Peyer's patch (tissue), 4 donors: ENCODE results near the gene TMEM170A. TPM values are rescaled to one million over a fixed set of nuclear protein-coding genes. Genes with fewer than 3 reads are reported as not detected.
"Not testable (repeated sequence)": the region's sequence is repeated elsewhere in the genome, so short reads cannot be mapped to it uniquely, and the experiment has no call there.

Experiments used
- DNase-seq, 3 donors: peaks; one replicate each; pipeline ENCODE4 v3.0.0-alpha.2; 2017 to 2019
- H3K27ac ChIP-seq, 4 donors: fragments of 200-600 bp; sonication (generic); one replicate each; pipeline ENCODE4 v1.5.1; 2016 to 2019
- H3K27me3 ChIP-seq, 2 donors: fragments of 200-600 bp; sonication (generic); one replicate each; pipeline ENCODE4 v1.5.1; 2019
- H3K36me3 ChIP-seq, 3 donors: fragments of 200-600 bp; sonication (generic); one replicate each; pipeline ENCODE4 v1.5.1; 2016 to 2019
- H3K4me1 ChIP-seq, 4 donors: fragments of 200-600 bp; sonication (generic); one replicate each; pipeline ENCODE4 v1.5.1; 2016 to 2019
- H3K4me3 ChIP-seq, 4 donors: fragments of 200-600 bp; sonication (generic); 1 replicate in 3 of 4; 2 replicates in 1 of 4; pipeline ENCODE4 v1.5.1; 2016 to 2019; ENCODE audit warnings: mild to moderate bottlenecking in 1 of 4
- H3K9me3 ChIP-seq, 4 donors: fragments of 200-600 bp; sonication (generic); one replicate each; pipeline ENCODE4 v1.5.1; 2016 to 2019; ENCODE audit warnings: mild to moderate bottlenecking in 1 of 4
- POLR2A ChIP-seq, 2 donors: fragments of 450-650 bp; IDR thresholded peaks; one replicate each; pipeline ENCODE4 v1.5.1; 2017; ENCODE audit warnings: antibody characterized with exemption in 2 of 2, mild to moderate bottlenecking in 2 of 2, moderate library complexity in 2 of 2
- total RNA-seq, 4 donors: library from RNA; depleted of rRNA; stranded (reverse); fragments of >200 nt; gene quantifications; one replicate each; pipeline ENCODE4 v1.1.0, GENCODE V29; 2016
- TF ChIP-seq, protein P1 (sequence below), 6 experiments: fragments of 450-650 bp in 4 of 6; fragments of 200-600 bp in 2 of 6; sonication (generic) in 1 of 6; IDR thresholded peaks; one replicate each; pipeline ENCODE4 v1.5.1; 2017 to 2019; ENCODE audit warnings: antibody characterized with exemption in 6 of 6, mild to moderate bottlenecking in 3 of 6, moderate library complexity in 1 of 6

TMEM170A gene
- total RNA-seq, 4 donors from 2014 or later: 37.1 to 95.1 (median 62.8) TPM

- H3K4me3 ChIP-seq: no peak overlapping the region
- no peaks in the 10 kb centered on the region for H3K36me3 ChIP-seq
- no peak for TF ChIP-seq POLR2A (IDR thresholded peaks at IDR 0.05)
- TF ChIP-seq, protein P1, sequence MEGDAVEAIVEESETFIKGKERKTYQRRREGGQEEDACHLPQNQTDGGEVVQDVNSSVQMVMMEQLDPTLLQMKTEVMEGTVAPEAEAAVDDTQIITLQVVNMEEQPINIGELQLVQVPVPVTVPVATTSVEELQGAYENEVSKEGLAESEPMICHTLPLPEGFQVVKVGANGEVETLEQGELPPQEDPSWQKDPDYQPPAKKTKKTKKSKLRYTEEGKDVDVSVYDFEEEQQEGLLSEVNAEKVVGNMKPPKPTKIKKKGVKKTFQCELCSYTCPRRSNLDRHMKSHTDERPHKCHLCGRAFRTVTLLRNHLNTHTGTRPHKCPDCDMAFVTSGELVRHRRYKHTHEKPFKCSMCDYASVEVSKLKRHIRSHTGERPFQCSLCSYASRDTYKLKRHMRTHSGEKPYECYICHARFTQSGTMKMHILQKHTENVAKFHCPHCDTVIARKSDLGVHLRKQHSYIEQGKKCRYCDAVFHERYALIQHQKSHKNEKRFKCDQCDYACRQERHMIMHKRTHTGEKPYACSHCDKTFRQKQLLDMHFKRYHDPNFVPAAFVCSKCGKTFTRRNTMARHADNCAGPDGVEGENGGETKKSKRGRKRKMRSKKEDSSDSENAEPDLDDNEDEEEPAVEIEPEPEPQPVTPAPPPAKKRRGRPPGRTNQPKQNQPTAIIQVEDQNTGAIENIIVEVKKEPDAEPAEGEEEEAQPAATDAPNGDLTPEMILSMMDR (IDR thresholded peaks at IDR 0.05): no peak
- peak in 1 of 3 donors; percentile 42 for DNase-seq
- peaks cover 0 to 74% (median 4%) of the 10 kb centered on the region in 4 donors for H3K4me1 ChIP-seq
- H3K27ac ChIP-seq: peak overlapping the region in 2 of 4 donors; percentile 26 to 53
- no peaks in the 10 kb centered on the region for H3K27me3 ChIP-seq
- no peaks in the 10 kb centered on the region for H3K9me3 ChIP-seq
Observed at GRCh38 chr16:75458439-75458838, 6.0 kb downstream of the TMEM170A start.

DNA sequence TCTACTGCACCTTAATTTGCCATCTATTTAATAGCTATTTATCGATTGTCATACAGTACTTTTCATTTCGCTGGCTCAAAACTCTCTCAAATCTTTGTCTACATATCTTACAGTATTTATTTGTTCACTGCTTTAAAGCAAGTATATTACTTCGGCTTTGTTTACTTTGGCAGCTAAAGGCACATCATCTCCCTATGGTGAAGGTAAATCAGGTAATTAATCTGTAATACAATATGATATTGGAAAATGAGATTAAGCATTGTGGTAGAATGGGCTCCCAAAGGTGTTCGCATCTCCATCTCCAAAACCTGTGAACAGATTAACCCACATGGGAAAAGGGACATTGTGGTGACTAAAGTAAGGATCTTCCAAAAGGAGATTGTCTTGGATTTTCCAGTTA lies 6.5 kb downstream of the TMEM170A start:
- Histone ChIP-seq H3K27me3 (no peaks in the 10 kb centered on the region), H3K36me3 (no peaks in the 10 kb centered on the region), H3K4me3 (no peak overlapping the region), H3K9me3 (no peaks in the 10 kb centered on the region), H3K4me1 (peaks cover 0 to 77% (median 4%) of the 10 kb centered on the region in 4 donors), H3K27ac (peak overlapping the region in 2 of 4 donors; percentile 26 to 53)
- no peak for TF ChIP-seq POLR2A (IDR thresholded peaks at IDR 0.05)
- TF ChIP-seq, protein P1 (IDR thresholded peaks at IDR 0.05): no peak
- DNase-seq: no peak

DNA sequence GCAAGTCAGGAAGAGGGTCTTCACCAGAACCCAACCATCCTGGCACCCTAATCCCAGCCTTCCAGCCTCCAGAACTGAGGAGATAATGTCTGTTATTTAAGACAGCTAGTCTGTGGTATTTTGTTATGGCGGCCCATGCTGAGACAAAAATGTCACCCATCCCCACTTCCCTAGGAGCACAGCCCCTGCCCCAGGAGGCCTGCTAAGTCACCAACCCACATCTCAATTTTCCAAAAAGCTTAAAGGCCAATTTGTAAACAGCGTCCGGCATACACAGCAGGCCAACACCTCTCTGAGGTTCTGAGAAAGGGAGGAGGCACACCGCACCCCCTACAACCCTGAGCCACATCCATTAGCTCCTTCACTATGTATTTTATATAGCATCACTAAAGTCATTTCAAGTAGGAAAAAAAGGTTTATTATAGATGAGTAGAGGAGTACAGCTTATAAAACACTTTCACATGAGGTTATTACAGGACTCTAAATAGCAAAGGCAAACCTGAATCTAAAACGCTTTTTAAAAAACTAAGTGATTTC lies 6.9 kb downstream of the TMEM170A start:
- no peaks in the 10 kb centered on the region for H3K36me3 ChIP-seq
- peaks cover 0 to 77% (median 4%) of the 10 kb centered on the region in 4 donors for H3K4me1 ChIP-seq
- peak overlapping the region in 2 of 4 donors; percentile 26 to 53 for H3K27ac ChIP-seq
- DNase-seq: peak in 1 of 3 donors; percentile 27
- H3K4me3 ChIP-seq: no peak overlapping the region
- H3K27me3 ChIP-seq: no peaks in the 10 kb centered on the region
- no peaks in the 10 kb centered on the region for H3K9me3 ChIP-seq
- TF ChIP-seq POLR2A (IDR thresholded peaks at IDR 0.05): no peak

GRCh38 chr16:75456971-75457370 lies 7.5 kb downstream of the TMEM170A start:
- no peaks in the 10 kb centered on the region for H3K9me3 ChIP-seq
- H3K27me3 ChIP-seq: no peaks in the 10 kb centered on the region
- H3K36me3 ChIP-seq: no peaks in the 10 kb centered on the region
- H3K4me1 ChIP-seq: peaks cover 0 to 76% (median 4%) of the 10 kb centered on the region in 4 donors
- H3K4me3 ChIP-seq: no peak overlapping the region
- peak overlapping the region in 2 of 4 donors; percentile 5 to 53 for H3K27ac ChIP-seq
- TF ChIP-seq POLR2A (IDR thresholded peaks at IDR 0.05): no peak
- TF ChIP-seq, protein P1 (IDR thresholded peaks at IDR 0.05): no peak
- DNase-seq: no peak

- not testable (repeated sequence) for DNase-seq, H3K4me3 ChIP-seq, H3K27me3 ChIP-seq, H3K9me3 ChIP-seq, H3K36me3 ChIP-seq
- peaks cover 0 to 71% (median 2%) of the 10 kb centered on the region in 4 donors for H3K4me1 ChIP-seq
- H3K27ac ChIP-seq: peak overlapping the region in 1 of 4 donors; percentile 53
Observed at GRCh38 chr16:75456486-75456885, 8.0 kb downstream of the TMEM170A start.

DNA sequence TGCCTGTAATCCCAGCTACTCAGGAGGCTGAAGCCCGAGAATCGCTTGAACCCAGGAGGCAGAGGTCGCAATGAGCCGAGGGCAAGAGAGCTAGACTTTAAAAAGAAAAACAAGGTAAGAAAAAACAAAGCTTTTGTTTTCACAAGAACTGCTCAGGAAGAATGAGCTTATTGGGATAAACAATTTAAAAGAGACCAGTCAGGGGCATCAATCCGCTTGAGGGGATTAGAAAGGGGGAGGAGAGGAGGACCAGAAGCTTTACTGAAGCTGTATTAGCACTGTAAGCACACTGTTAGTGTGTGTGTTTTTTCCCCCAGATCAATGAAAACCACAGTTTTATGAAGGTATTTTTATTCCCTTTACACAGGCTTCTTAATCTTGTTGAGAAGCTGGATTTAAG lies 8.8 kb downstream of the TMEM170A start:
- H3K36me3 ChIP-seq: peaks cover 0 to 10% (median 0%) of the 10 kb centered on the region in 3 donors
- DNase-seq: no peak
- no peaks in the 10 kb centered on the region for H3K27me3 ChIP-seq
- H3K4me3 ChIP-seq: no peak overlapping the region
- no peaks in the 10 kb centered on the region for H3K9me3 ChIP-seq
- H3K27ac ChIP-seq: no peak overlapping the region
- TF ChIP-seq, protein P1 (IDR thresholded peaks at IDR 0.05): no peak
- TF ChIP-seq POLR2A (IDR thresholded peaks at IDR 0.05): no peak
- H3K4me1 ChIP-seq: peaks cover 0 to 63% (median 2%) of the 10 kb centered on the region in 4 donors
